ENCODE measurements around the gene SELENOI.

Gene SELENOI

DNA sequence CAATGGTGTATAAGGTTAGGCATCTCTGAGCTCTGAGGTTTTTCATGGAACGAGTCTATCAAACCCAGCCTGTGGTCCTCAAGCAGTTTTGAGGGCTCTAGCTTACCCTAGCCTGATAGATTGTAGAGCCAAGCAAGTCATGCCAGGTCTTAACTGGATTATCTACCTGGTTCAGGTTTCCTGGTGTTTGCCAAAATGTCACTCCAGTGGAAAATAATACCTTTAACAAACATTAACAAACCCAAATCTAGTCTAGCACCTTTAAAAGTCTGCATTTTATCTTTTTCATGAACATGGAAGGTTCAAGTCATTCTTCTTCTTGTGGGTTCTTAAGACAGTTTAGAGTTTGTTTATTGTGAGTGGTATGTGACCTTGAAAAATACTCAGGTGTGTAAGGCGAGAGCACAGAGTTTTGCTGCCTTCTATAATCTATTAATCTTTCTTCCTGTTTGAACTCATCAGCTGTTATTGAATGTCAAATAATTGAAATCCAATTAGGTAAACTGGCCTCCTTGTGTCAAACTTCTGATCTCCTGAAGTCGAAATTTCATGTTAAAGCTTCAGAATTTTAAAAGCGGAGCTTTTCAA lies 14.0 kb downstream of the SELENOI start:
- no peak overlapping the region for H2AFZ ChIP-seq (ENCODE audit: low read depth, low read length, severe bottlenecking)
- no peaks in the 10 kb centered on the region for H3K27me3 ChIP-seq (ENCODE audit: low read length)
- H3K36me3 ChIP-seq (ENCODE audit: low read length) = no peaks in the 10 kb centered on the region; the same call in 1 of the 2 replicates
- no peaks in the 10 kb centered on the region for H3K9me3 ChIP-seq (ENCODE audit: insufficient read depth, low read length)
- H3K9ac ChIP-seq (ENCODE audit: low read length) = no peak overlapping the region
- TF ChIP-seq EZH2phosphoT487 (conservative IDR thresholded peaks at IDR 0.05; ENCODE audit: low read length) = no peak
- TF ChIP-seq, protein P1, sequence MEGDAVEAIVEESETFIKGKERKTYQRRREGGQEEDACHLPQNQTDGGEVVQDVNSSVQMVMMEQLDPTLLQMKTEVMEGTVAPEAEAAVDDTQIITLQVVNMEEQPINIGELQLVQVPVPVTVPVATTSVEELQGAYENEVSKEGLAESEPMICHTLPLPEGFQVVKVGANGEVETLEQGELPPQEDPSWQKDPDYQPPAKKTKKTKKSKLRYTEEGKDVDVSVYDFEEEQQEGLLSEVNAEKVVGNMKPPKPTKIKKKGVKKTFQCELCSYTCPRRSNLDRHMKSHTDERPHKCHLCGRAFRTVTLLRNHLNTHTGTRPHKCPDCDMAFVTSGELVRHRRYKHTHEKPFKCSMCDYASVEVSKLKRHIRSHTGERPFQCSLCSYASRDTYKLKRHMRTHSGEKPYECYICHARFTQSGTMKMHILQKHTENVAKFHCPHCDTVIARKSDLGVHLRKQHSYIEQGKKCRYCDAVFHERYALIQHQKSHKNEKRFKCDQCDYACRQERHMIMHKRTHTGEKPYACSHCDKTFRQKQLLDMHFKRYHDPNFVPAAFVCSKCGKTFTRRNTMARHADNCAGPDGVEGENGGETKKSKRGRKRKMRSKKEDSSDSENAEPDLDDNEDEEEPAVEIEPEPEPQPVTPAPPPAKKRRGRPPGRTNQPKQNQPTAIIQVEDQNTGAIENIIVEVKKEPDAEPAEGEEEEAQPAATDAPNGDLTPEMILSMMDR (IDR thresholded peaks at IDR 0.05; ENCODE audit: insufficient read depth, low read length, poor library complexity, severe bottlenecking) = no peak
- H3K9me2 ChIP-seq (replicated peaks; ENCODE audit: insufficient read depth, low read length) = no peaks in the 10 kb centered on the region
- H3K79me2 ChIP-seq (ENCODE audit: insufficient read depth, low read length) = peaks cover 99% of the 10 kb centered on the region
- no peak overlapping the region for H3K4me3 ChIP-seq (ENCODE audit: insufficient read depth, low read length, poor library complexity, severe bottlenecking)
- no peak overlapping the region for H3K4me2 ChIP-seq (ENCODE audit: low read depth, low read length, poor library complexity, severe bottlenecking)
- no peak overlapping the region for H3K27ac ChIP-seq (ENCODE audit: low read depth, low read length)
- no peaks in the 10 kb centered on the region; the same call in 1 of the 2 replicates for H3F3A ChIP-seq (ENCODE audit: insufficient read depth)
- H4K20me1 ChIP-seq (ENCODE audit: low read depth, low read length) = peaks cover 20% of the 10 kb centered on the region

DNA sequence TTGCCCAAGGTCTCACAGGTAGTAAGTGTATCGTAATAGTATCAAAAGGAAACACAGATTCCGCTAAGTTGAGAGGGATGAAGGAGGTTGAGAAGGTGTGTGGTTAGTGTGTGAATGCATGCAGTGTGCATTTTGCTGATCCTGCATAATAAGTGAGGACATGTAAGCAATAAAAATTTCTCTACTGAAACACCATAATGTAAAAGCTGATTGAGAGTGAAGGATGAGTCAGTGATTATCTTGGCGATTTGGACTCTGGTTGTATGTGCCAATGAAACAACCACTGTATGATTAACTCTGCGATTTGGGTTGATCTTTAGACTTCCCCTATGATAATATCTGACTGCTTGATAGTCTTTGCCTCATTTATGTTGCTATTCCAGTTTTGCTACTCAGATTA lies 17.4 kb downstream of the SELENOI start:
- H3K9me2 ChIP-seq (replicated peaks; ENCODE audit: insufficient read depth, low read length) = no peaks in the 10 kb centered on the region
- H3K27me3 ChIP-seq (ENCODE audit: low read length) = no peaks in the 10 kb centered on the region
- no peaks in the 10 kb centered on the region for H3K9me3 ChIP-seq (ENCODE audit: insufficient read depth, low read length)
- no peak overlapping the region for H3K4me2 ChIP-seq (ENCODE audit: low read depth, low read length, poor library complexity, severe bottlenecking)
- TF ChIP-seq, protein P1 (IDR thresholded peaks at IDR 0.05; ENCODE audit: insufficient read depth, low read length, poor library complexity, severe bottlenecking) = no peak
- TF ChIP-seq EZH2phosphoT487 (conservative IDR thresholded peaks at IDR 0.05; ENCODE audit: low read length) = no peak
- H3K4me3 ChIP-seq (ENCODE audit: insufficient read depth, low read length, poor library complexity, severe bottlenecking) = no peak overlapping the region
- peaks cover 71% of the 10 kb centered on the region for H3K79me2 ChIP-seq (ENCODE audit: insufficient read depth, low read length)
- no peak overlapping the region for H3K27ac ChIP-seq (ENCODE audit: low read depth, low read length)
- peaks cover 17% of the 10 kb centered on the region for H4K20me1 ChIP-seq (ENCODE audit: low read depth, low read length)
- H3K36me3 ChIP-seq (ENCODE audit: low read length) = peaks cover 20% of the 10 kb centered on the region; the same call in 1 of the 2 replicates
- no peak overlapping the region for H3K9ac ChIP-seq (ENCODE audit: low read length)
- H2AFZ ChIP-seq (ENCODE audit: low read depth, low read length, severe bottlenecking) = no peak overlapping the region
- no peaks in the 10 kb centered on the region; the same call in 1 of the 2 replicates for H3F3A ChIP-seq (ENCODE audit: insufficient read depth)

DNA sequence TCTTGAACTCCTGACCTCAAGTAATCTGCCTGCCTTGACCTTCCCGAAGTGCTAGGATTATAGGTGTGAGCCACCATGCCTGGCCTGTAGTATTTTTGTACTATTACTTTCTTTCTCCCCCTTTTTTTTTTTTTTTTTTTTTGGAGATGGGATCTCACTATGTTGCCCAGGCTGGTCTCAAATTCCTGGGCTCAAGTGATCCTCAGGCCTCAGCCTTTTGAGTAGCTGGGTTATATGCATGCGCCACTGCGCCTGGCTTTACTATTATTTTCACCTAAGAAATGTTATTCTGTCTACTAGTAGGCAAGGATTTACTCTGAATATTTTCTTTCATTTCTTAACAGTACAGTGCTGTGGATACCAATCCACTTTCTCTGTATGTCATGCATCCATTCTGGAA lies 18.0 kb downstream of the SELENOI start:
- Histone ChIP-seq H3K79me2 (ENCODE audit: insufficient read depth, low read length) (peaks cover 64% of the 10 kb centered on the region), H3K9me3 (ENCODE audit: insufficient read depth, low read length) (no peaks in the 10 kb centered on the region), H3F3A (ENCODE audit: insufficient read depth) (no peaks in the 10 kb centered on the region; the same call in 1 of the 2 replicates), H3K36me3 (ENCODE audit: low read length) (peaks cover 24% of the 10 kb centered on the region; the same call in 1 of the 2 replicates), H3K9me2 (replicated peaks; ENCODE audit: insufficient read depth, low read length) (no peaks in the 10 kb centered on the region), H3K4me2 (ENCODE audit: low read depth, low read length, poor library complexity, severe bottlenecking) (no peak overlapping the region), H2AFZ (ENCODE audit: low read depth, low read length, severe bottlenecking) (no peak overlapping the region), H3K27me3 (ENCODE audit: low read length) (no peaks in the 10 kb centered on the region), H3K27ac (ENCODE audit: low read depth, low read length) (no peak overlapping the region), H4K20me1 (ENCODE audit: low read depth, low read length) (peaks cover 17% of the 10 kb centered on the region), H3K4me3 (ENCODE audit: insufficient read depth, low read length, poor library complexity, severe bottlenecking) (no peak overlapping the region), H3K9ac (ENCODE audit: low read length) (no peak overlapping the region)
- TF ChIP-seq, protein P1 (IDR thresholded peaks at IDR 0.05; ENCODE audit: insufficient read depth, low read length, poor library complexity, severe bottlenecking) = no peak
- TF ChIP-seq EZH2phosphoT487 (conservative IDR thresholded peaks at IDR 0.05; ENCODE audit: low read length) = no peak
